ENCODE results near the gene PHF8.

Gene PHF8

DNA sequence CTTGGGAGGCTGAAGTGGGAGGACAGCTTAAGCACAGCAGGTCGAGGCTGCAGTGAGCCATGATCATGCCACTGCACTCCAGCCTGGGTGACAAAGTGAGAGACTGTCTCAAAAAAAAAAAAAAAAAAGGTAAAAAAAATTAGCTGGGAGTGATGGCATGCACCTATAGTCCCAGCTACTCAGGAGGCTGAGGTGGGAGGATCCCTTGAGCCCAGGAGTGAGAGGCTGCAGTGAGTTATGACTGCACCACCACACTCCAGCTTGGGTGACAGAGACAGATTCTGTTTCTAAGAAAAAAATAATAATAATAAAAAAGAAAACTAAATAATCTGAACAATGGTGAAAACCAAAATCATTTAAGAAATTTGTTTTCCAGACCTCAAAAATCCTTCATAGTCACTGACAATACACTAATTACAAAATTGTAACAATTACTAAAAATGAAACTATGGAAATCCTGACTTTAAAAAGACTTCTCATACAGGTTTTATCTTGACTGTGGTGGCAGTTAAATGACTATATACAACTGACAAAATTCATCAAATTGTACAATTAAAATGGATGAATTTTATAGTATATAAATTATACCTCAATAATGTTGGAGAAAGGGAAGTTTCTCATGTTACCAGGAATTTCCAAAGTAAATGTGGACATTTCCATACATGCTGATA, 31.3 kb downstream of the PHF8 start:
- DNase-seq = no peak

DNA sequence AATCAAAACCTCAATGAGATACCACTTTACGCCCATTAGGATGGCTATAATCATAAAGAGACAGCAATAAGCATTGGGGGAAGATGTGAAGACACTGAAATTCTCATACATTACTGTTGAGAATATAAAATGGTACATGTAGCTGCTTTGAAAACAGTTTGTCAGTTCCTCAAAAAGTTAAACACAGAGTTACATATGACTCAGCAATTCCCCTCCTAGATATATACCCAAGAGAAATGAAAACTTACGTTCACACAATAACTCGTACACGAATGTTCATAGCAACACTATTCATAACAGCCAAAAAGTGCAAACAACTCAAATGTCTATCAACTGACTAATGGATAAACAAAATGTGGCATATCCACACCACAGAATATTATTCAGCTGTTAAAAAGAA, 36.6 kb downstream of the PHF8 start:
- no peak for DNase-seq

DNA sequence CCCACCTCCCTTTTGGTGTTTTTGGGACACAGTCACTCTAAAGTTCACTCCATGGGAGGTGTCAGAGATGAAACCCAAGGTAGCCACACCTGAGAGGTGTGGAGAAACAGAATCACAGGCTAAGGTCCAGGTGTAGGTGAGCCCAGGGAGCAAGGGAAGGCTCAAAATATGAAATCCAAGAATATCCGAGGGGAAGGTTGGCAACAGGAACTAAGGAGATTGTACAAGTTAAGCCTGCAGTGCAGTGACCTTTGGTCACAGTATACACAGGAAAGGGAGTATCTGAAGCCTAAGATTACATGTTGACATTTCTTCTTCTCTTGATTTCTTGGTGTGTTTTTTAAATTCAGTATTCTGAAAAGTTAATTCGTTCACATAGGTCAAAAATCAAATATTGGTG, 46.5 kb downstream of the PHF8 start:
- no peak for DNase-seq

GRCh38 chrX:53992589-53992988, 51.7 kb downstream of the PHF8 start:
- no peak for DNase-seq

GRCh38 chrX:53990171-53990570, 54.1 kb downstream of the PHF8 start:
- DNase-seq = no peak

- DNase-seq = no peak
Measured at GRCh38 chrX:53984895-53985294, 59.4 kb downstream of the PHF8 start.

GRCh38 chrX:53974529-53974928, 69.7 kb downstream of the PHF8 start:
- no peak for DNase-seq

DNA sequence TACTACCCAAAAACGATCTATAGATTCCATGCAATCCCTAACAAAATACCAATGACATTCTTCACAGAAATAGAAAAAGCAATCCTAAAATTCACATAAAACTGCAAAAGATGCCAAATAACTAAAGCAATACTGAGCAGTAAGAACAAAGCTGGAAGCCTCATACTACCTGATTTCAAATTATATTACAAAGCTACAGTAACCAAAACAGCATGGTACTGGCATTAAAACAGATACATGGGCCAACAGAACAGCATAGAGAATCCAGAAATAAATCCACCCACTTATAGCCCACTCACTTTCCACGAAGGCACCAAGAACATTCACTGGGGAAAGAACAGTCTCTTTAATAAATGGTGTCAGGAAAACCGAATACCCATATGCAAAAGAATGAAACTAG, 74.7 kb downstream of the PHF8 start:
- no peak for DNase-seq

GRCh38 chrX:53950130-53950733, 94.0 kb downstream of the PHF8 start:
- DNase-seq = no peak

GRCh38 chrX:53940180-53940579, 104.1 kb downstream of the PHF8 start:
- DNase-seq = no peak

DNA sequence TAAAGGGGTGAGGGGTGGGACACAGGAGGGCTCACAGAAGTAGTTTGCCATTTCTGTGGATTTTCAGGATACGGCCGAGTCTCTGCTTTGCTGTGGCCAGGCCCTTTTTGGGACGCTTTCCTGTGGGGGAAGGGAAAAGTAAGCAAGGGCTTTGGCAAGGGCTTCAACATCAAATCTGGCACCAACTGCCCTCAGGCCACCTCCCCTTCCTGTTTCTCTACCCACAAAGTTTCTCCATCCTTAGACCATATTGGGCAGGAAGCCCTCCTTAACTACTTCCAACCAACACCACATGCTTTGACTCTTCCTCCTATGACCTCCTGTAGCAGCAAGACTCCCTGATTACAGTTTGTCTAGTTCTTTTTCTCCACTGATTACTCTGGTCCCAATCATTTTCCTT, 105.1 kb downstream of the PHF8 start:
- no peak for DNase-seq

DNA sequence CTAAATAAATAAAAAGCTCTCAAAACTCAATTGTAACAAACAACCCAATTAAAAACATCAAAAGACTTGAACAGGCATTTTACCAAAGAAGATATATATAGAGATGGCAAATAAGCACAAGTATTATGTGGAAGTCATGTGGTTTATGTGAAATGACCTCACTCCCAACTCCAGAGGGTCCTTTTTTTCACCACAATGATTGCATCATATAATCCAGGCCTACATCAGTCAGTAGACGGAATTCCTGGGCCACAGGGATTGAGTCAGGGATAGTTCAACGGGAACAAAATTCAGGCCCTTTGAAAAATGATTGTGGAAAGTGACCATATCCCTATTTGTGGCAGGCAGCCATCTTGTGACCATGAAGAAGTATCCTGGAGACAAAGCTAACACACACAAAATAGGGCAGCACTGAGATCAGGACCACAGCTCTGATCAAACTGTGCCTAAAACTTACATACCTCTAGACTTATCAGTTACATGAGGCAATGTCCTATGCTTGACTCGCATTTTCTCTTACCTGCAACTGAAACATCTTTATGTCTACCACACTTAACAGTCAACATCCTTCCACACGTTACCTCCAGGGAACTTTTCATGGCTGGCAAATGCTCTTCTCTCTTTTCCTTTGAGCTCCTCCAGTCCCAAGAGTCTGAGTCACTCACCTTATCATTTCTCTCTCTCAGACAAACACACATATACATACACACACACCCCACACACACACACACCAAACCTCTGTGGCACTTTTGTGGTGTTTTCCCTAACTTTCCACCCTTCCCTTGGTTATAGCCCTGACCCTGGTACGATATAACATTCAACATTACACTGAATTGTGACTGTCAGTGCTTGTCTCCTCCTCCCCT, 113.5 kb downstream of the PHF8 start:
- DNase-seq = no peak

DNA sequence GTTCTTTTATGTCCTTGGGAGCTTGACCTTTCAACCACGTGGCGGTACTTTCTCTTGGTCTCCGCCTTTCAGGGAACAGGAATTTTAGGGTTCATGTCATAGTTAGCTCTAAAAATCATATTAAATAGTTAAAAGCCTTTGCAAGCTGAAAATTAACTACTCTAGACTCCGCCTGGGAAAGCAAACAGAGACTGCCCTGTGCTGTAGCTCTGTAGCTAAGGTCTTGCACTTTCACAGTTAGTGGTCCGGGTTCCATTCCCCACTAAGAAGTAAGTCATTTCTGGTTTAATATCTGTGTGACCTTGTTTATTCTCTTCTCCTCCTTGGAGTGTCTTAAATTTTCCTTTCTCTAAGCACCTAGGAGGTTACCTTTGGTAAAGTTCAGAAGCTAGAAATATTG, 118.2 kb downstream of the PHF8 start:
- no peak for DNase-seq

DNA sequence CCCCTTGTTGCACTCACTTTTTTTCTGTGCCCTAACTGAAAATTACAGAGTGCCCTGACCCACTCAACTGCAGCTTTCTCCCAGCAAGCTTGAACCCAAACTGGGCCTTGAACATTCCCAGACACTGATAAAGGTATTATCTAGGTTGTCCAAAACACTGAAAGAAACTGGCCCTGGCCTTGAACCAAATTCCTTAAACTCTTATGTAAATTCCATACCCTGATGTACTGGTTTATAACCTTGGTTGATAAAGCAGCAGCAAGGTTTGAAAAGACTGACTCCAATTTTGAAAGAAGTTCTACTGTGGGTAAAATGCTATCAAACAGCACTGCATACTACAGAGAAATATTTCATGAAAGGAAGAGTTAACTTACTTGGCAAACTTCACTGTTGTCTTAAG, 125.6 kb downstream of the PHF8 start:
- no peak for DNase-seq

DNA sequence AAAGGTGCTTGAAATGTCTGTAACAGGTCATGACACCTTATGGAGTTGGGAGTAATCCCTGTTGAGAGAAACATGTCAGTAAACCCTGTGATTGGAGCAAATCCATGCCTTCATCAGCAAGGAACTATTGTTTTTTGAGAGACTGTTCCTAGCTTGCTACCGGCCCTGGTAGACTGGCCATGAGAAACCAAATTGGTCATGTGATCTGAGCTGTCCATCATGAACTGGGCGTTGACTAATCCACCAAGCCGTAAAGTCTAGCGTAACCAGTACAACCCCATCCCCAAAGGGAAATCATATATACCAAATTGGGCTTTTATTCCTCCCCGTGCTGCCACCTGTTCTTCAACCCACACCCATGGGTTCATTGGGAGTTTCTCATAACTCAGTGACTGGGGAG, 143.7 kb downstream of the PHF8 start:
- DNase-seq = no peak

DNA sequence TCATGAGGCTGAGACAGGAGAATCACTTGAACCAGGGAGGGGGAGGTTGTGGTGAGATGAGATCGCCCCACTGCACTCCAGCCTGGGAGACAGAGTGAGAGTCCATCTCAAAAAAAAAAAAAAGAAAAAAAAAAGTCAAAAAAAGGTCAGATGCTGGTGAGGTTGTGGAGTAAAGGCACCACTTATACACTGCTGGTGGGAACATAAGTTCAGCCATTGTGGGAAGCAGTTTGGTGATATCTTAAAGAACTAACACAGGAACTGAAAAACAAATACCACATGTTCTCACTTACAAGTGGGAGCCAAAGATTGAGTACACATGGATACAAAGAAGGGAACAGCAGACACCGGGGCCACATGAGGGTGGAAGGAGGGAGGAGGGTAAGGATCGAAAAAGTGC, 149.0 kb downstream of the PHF8 start:
- DNase-seq = no peak
